AG10803 (cell line): Measurements from ENCODE around the gene LCE7A.

ENCODE experiments used
- DNase-seq: peaks from one replicate; pipeline ENCODE4 v3.0.0; 2010; ENCODE audit warnings: low read depth
- H3K4me3 ChIP-seq: 2 replicates; pipeline ENCODE4 v1.5.1; 2011; ENCODE audit warnings: mild to moderate bottlenecking, low read length, control low read depth
- TF ChIP-seq, protein P1 (sequence below): conservative IDR thresholded peaks from 2 replicates; pipeline ENCODE4 v1.5.1; 2011; ENCODE audit warnings: mild to moderate bottlenecking, low read length, control low read depth, inconsistent platforms

LCE7A gene

DNA sequence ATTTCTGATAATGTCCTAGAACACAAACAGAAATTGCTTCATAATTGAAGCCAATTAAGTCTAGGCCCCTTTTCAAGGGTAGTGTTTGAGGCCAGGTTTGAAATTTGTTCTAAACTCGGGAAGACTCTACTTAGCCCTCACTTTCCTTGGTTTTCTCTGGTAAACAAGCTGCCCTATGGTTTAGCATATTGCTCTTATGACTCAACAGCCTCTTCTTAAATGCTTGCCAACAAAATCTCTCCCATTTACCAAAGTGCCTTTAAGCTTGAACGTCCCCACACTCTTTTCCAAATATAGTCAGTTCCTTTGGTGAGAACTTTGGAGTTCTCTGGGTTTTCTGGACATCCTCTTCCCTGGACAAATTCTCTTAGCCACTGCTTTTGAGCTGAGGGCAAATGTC, 22.9 kb upstream of the LCE7A start:
- DNase-seq: no peak
- TF ChIP-seq, protein P1, sequence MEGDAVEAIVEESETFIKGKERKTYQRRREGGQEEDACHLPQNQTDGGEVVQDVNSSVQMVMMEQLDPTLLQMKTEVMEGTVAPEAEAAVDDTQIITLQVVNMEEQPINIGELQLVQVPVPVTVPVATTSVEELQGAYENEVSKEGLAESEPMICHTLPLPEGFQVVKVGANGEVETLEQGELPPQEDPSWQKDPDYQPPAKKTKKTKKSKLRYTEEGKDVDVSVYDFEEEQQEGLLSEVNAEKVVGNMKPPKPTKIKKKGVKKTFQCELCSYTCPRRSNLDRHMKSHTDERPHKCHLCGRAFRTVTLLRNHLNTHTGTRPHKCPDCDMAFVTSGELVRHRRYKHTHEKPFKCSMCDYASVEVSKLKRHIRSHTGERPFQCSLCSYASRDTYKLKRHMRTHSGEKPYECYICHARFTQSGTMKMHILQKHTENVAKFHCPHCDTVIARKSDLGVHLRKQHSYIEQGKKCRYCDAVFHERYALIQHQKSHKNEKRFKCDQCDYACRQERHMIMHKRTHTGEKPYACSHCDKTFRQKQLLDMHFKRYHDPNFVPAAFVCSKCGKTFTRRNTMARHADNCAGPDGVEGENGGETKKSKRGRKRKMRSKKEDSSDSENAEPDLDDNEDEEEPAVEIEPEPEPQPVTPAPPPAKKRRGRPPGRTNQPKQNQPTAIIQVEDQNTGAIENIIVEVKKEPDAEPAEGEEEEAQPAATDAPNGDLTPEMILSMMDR: no peak
- no peak overlapping the region for H3K4me3 ChIP-seq

DNA sequence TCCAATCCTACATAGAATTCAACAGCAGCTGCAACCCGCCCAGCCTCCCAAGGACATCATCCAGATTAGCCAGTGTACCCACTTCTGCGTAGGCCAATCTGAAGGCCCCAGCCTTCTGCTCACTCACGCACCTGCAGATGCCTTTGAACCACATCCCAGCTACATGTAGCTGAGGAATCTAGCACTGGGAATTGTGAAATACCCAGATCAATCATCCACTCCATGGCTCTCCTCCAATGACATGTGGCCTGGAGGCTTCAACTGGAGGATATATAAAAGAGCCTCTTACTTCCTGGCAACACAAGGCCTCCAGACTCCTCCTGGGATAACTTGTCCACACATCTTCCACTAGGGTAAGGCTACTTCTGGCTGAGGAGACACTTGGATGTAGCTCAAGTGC, 17.2 kb upstream of the LCE7A start, which contains the start of gene LCE6A:
LCE6A (plus strand) TSS at position 301 of the 400 bp plus-strand sequence. CDS start 665 bp downstream, outside the sequence.
- no peak within 1 kb of the TSS for H3K4me3 ChIP-seq
- no peak for DNase-seq
- TF ChIP-seq, protein P1: no peak

DNA sequence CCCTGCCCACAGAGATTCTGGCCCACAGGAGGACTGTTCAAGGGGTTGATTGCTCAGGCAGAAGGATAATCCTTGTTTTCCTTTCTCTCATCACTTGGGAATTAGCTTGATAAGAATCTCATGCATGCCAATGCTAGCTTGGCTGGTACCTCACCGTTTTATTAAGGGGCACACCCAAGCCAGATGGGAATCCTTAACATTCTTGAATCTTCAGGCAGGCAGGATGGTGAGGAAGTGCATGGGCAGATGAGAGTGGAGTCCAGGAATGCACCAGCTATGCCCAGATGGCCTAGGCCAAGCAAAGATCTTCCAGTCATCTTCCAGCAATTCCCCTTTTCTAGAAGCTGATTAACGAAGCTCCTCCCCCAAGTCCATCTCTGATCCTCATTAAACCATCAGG, 4.1 kb upstream of the LCE7A start:
- TF ChIP-seq, protein P1: no peak
- DNase-seq: peak; percentile 41

DNA sequence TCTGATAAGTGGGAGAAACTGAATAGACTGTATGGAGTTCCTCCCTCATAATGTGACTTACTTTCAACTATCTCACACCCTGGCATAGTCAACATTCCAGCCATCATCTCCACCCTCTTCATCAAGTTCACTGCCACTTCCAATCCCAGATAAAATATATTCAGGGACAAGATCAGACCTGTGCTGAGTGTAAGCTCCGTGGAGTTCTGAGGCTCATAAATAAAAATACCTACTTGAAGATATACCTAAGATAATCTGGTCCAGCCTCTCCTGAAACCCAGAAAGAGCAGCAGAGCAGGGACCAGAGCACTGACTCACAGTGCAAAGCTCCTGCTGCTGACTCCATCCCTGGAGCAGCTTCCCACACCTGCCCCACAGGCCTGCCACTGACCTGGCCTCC, 1.7 kb upstream of the LCE7A start:
- H3K4me3 ChIP-seq: no peak overlapping the region
- TF ChIP-seq, protein P1: no peak
- no peak for DNase-seq

More for the DNA sequence above, 4.1 kb upstream of the LCE7A start:
- H3K4me3 ChIP-seq: no peak overlapping the region

DNA sequence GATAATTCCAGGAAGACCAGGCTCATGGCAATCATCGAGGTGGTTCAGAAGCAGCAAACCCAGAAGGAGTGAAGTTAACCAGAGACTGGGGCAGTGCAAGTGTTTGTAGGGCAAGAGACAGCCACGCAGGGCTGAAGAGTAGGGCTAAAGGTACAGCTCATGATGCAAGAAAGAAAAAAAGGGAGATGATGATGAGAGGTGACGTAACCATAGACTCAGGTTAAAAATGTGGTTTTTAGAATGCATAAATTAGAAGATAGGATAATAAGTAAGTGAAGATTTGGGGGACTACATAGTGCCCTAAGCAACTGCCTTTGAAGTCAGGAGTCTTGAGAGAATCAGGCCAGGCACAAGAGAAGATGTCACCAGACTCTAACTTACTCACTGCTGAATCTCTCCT, 333 bp downstream of the LCE7A start:
- TF ChIP-seq, protein P1: no peak
- no peak overlapping the region for H3K4me3 ChIP-seq
- no peak for DNase-seq

DNA sequence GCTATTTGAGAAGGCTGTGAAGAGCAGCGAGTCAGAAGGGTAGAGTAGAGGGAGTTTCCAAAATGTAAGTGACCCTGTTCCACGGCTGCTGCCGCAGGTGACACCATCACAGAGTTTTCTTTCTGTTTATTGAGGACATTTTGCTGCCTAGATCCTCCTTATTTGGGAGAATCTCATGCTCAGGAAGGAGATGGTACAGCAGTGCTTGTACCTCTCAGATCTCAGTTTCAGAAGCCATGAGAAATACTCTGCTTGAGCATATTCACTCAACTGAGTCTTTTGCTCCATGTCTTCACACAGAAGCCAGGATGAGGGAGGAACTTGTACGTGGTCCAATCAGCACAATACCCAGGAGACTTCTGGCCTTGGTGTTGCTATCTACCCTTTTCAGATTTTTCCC, 1.6 kb downstream of the LCE7A start:
- DNase-seq: no peak
- TF ChIP-seq, protein P1: no peak
- no peak overlapping the region for H3K4me3 ChIP-seq

DNA sequence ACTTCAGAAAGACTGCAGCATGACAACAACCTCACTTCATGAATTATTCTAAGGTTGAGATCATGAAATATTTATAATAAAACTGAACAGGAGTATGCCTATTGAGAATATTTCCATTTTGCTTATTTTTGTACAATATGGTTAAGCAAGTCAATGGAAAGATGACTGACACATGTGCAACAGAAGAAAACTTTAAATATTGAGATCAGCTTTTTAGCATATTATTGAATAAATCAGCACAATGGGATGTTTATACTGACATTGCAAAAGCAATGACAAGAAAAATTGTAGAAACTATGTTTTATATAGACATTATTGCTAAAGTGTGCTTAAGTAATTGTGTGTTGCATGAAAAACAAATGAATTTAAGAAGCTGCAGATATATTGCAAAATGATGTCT, 4.6 kb downstream of the LCE7A start:
- TF ChIP-seq, protein P1: no peak
- no peak for DNase-seq
- no peak overlapping the region for H3K4me3 ChIP-seq
